H9 (cell line): Measurements from ENCODE around the gene CAMK2B. TPM values are rescaled to one million over a fixed set of nuclear protein-coding genes. Genes with fewer than 3 reads are reported as not detected.

Experiments
- DNase-seq: peaks from one replicate; pipeline ENCODE4 v3.0.0-alpha.2; 2017
- H2AFZ ChIP-seq: one replicate; pipeline ENCODE4 v1.6.1; 2013; ENCODE audit warnings: mild to moderate bottlenecking, low read length, control low read depth, moderate library complexity
- H2AK5ac ChIP-seq: 2 replicates; pipeline ENCODE4 v1.6.1; 2013; ENCODE audit warnings: low read length, control low read depth, mixed read lengths; ENCODE audit not compliant: insufficient read length
- H2BK120ac ChIP-seq: one replicate; pipeline ENCODE4 v1.6.1; 2013; ENCODE audit warnings: low read depth, mild to moderate bottlenecking, low read length, control low read depth, inconsistent platforms; ENCODE audit not compliant: poor library complexity, severe bottlenecking
- H2BK12ac ChIP-seq: 2 replicates; pipeline ENCODE4 v1.6.1; 2013; ENCODE audit warnings: low read length, control low read depth, mixed read lengths, low read depth; ENCODE audit not compliant: insufficient read length
- H2BK15ac ChIP-seq: 2 replicates; pipeline ENCODE4 v1.6.1; 2013; ENCODE audit warnings: low read depth, low read length, control low read depth
- H2BK20ac ChIP-seq: one replicate; pipeline ENCODE4 v1.6.1; 2013; ENCODE audit warnings: low read depth, mild to moderate bottlenecking, low read length, control low read depth, inconsistent platforms; ENCODE audit not compliant: poor library complexity, severe bottlenecking
- H2BK5ac ChIP-seq: 2 replicates; pipeline ENCODE4 v1.6.1; 2013; ENCODE audit warnings: low read length, control low read depth, mixed read lengths; ENCODE audit not compliant: insufficient read length
- H3K14ac ChIP-seq: 2 replicates; pipeline ENCODE4 v1.6.1; 2013; ENCODE audit warnings: low read length, control low read depth; ENCODE audit not compliant: insufficient read depth
- H3K18ac ChIP-seq: 2 replicates; pipeline ENCODE4 v1.6.1; 2013; ENCODE audit warnings: low read depth, mild to moderate bottlenecking, mixed read lengths, low read length, control low read depth; ENCODE audit not compliant: insufficient read length
- H3K23ac ChIP-seq: 2 replicates; pipeline ENCODE4 v1.6.1; 2013; ENCODE audit warnings: low read length, control low read depth, mixed read lengths, low read depth; ENCODE audit not compliant: insufficient read length
- H3K23me2 ChIP-seq: 2 replicates; pipeline ENCODE4 v1.6.1; 2013; ENCODE audit warnings: low read depth, mild to moderate bottlenecking, mixed read lengths, low read length, control low read depth; ENCODE audit not compliant: insufficient read length, poor library complexity, severe bottlenecking
- H3K27ac ChIP-seq: 2 replicates; pipeline ENCODE4 v1.5.1; 2013; ENCODE audit warnings: low read length, control low read depth, mixed read lengths, low read depth; ENCODE audit not compliant: insufficient read length
- H3K27me3 ChIP-seq: 2 replicates; pipeline ENCODE4 v1.6.1; 2013; ENCODE audit warnings: low read length, control low read depth, inconsistent platforms; ENCODE audit not compliant: insufficient read depth
- H3K4ac ChIP-seq: 2 replicates; pipeline ENCODE4 v1.6.1; 2013; ENCODE audit warnings: low read depth, mild to moderate bottlenecking, control low read depth, inconsistent platforms, low read length, moderate library complexity
- H3K4me1 ChIP-seq: 2 replicates; pipeline ENCODE4 v1.6.1; 2013; ENCODE audit warnings: low read length, control low read depth, inconsistent platforms; ENCODE audit not compliant: insufficient read depth
- H3K4me2 ChIP-seq: 2 replicates; pipeline ENCODE4 v1.6.1; 2013; ENCODE audit warnings: low read length, control low read depth, mixed read lengths; ENCODE audit not compliant: insufficient read length, insufficient read depth
- H3K56ac ChIP-seq: 2 replicates; pipeline ENCODE4 v1.6.1; 2013; ENCODE audit warnings: low read depth, mild to moderate bottlenecking, mixed read lengths, low read length, control low read depth; ENCODE audit not compliant: insufficient read length
- H3K79me1 ChIP-seq: 2 replicates; pipeline ENCODE4 v1.6.1; 2013; ENCODE audit warnings: low read depth, mild to moderate bottlenecking, moderate library complexity, low read length, control low read depth, inconsistent platforms; ENCODE audit not compliant: insufficient read depth, poor library complexity, severe bottlenecking
- H3K79me2 ChIP-seq: 2 replicates; pipeline ENCODE4 v1.6.1; 2013; ENCODE audit warnings: low read length, control low read depth, inconsistent platforms; ENCODE audit not compliant: insufficient read depth
- H3K9ac ChIP-seq: 2 replicates; pipeline ENCODE4 v1.6.1; 2013; ENCODE audit warnings: low read length, control low read depth, mixed read lengths; ENCODE audit not compliant: insufficient read length; ENCODE audit errors: extremely low read depth
- H3K9me3 ChIP-seq: one replicate; pipeline ENCODE4 v1.6.1; 2013; ENCODE audit warnings: low read depth, low read length, inconsistent platforms; ENCODE audit not compliant: control insufficient read depth
- H3T11ph ChIP-seq: one replicate; pipeline ENCODE4 v1.6.1; 2013; ENCODE audit warnings: mild to moderate bottlenecking, low read length, control low read depth, inconsistent platforms
- H4K20me1 ChIP-seq: one replicate; pipeline ENCODE4 v1.6.1; 2013; ENCODE audit not compliant: control insufficient read depth, insufficient read length, insufficient read depth
- H4K5ac ChIP-seq: 2 replicates; pipeline ENCODE4 v1.6.1; 2013; ENCODE audit warnings: low read depth, mild to moderate bottlenecking, mixed read lengths, low read length, control low read depth; ENCODE audit not compliant: insufficient read length
- H4K8ac ChIP-seq: replicated peaks from 2 replicates; pipeline ENCODE4 v1.6.1; 2013; ENCODE audit warnings: low read length, control low read depth, mixed read lengths, low read depth; ENCODE audit not compliant: insufficient read length
- H4K91ac ChIP-seq: 2 replicates; pipeline ENCODE4 v1.6.1; 2013; ENCODE audit warnings: low read depth, mild to moderate bottlenecking, moderate library complexity, mixed read lengths, low read length, control low read depth; ENCODE audit not compliant: insufficient read length
- H3K27ac Mint-ChIP-seq, 3 experiments: 2 replicates in 2 of 3; 3 replicates in 1 of 3; pipeline ENCODE4 v1.8.0; 2020 to 2021; ENCODE audit warnings: mixed read lengths in 3 of 3, mild to moderate bottlenecking in 1 of 3, moderate library complexity in 1 of 3
- H3K27me3 Mint-ChIP-seq: 2 replicates; pipeline ENCODE4 v1.8.0; 2021; ENCODE audit warnings: low read depth, mild to moderate bottlenecking, moderate library complexity, mixed read lengths
- H3K36me3 Mint-ChIP-seq, 3 experiments: 2 replicates in 2 of 3; 3 replicates in 1 of 3; pipeline ENCODE4 v1.8.0; 2020 to 2021; ENCODE audit warnings: low read depth in 3 of 3, mixed read lengths in 3 of 3; ENCODE audit not compliant: insufficient read depth in 1 of 3
- H3K4me1 Mint-ChIP-seq, 2 experiments: 2 replicates each; pipeline ENCODE4 v1.8.0; 2020; ENCODE audit warnings: mixed read lengths in 2 of 2
- H3K4me3 Mint-ChIP-seq, 2 experiments: 2 replicates in 1 of 2; 3 replicates in 1 of 2; pipeline ENCODE4 v1.8.0; 2020 to 2021; ENCODE audit warnings: mild to moderate bottlenecking in 2 of 2, mixed read lengths in 2 of 2, moderate library complexity in 1 of 2
- H3K9me3 Mint-ChIP-seq, 2 experiments: 2 replicates in 1 of 2; 3 replicates in 1 of 2; pipeline ENCODE4 v1.8.0; 2020; ENCODE audit warnings: mild to moderate bottlenecking in 2 of 2, mixed read lengths in 2 of 2, moderate library complexity in 1 of 2
- CTCF ChIP-seq: fragments of 200-600 bp; sonication (generic); conservative IDR thresholded peaks from 3 replicates; pipeline ENCODE4 v1.8.0; 2021; ENCODE audit warnings: antibody characterized with exemption, mild to moderate bottlenecking
- WGBS: extraction: QIAGEN DNeasy Blood & Tissue Kit; methylation state at CpG from one replicate; pipeline ENCODE4 v1.1.7; 2013; ENCODE audit warnings: missing lambda C conversion rate, low lambda C conversion rate, mixed read lengths; ENCODE audit not compliant: insufficient read length; ENCODE audit errors: extremely low coverage; 5-methylcytosine and 5-hydroxymethylcytosine counted together
- total RNA-seq: library from RNA; stranded (reverse); gene quantifications from 2 replicates; pipeline ENCODE4 v1.2.1, GENCODE V29; 2021

CAMK2B gene
- total RNA-seq, 1 experiment from 2014 or later: 0.17 TPM

GRCh38 chr7:44240376-44240775 lies 85.0 kb downstream of the CAMK2B start:
- Histone ChIP-seq H3K4me2 (no peak overlapping the region), H3K27ac (no peak overlapping the region), H3T11ph (no peak overlapping the region), H2BK120ac (no peak overlapping the region), H4K5ac (no peak overlapping the region), H3K4ac (no peak overlapping the region), H2AFZ (no peak overlapping the region), H3K56ac (no peak overlapping the region), H2BK20ac (no peak overlapping the region), H3K18ac (no peak overlapping the region), H3K4me1 (no peaks in the 10 kb centered on the region), H3K9ac (no peak overlapping the region), H3K79me1 (no peaks in the 10 kb centered on the region), H2BK5ac (no peak overlapping the region), H3K27me3 (no peaks in the 10 kb centered on the region), H4K8ac (no peak overlapping the region), H3K23ac (no peak overlapping the region), H3K23me2 (no peaks in the 10 kb centered on the region), H2AK5ac (no peak overlapping the region), H2BK12ac (no peak overlapping the region), H2BK15ac (no peak overlapping the region), H3K14ac (no peak overlapping the region), H3K9me3 (no peaks in the 10 kb centered on the region), H3K79me2 (no peaks in the 10 kb centered on the region), H4K91ac (no peak overlapping the region), H4K20me1 (peaks cover 3% of the 10 kb centered on the region)
- H3K4me1 Mint-ChIP-seq: peaks cover 9 to 14% of the 10 kb centered on the region in 2 experiments
- no peak for TF ChIP-seq CTCF
- no peak for DNase-seq
- H3K27me3 Mint-ChIP-seq: no peaks in the 10 kb centered on the region; the same call in 1 of the 2 replicates
- no peaks in the 10 kb centered on the region for H3K9me3 Mint-ChIP-seq
- no peak overlapping the region for H3K27ac Mint-ChIP-seq
- no peak overlapping the region for H3K4me3 Mint-ChIP-seq
- no CpG with 5 or more reads among the region's 16 CpGs for WGBS
- H3K36me3 Mint-ChIP-seq: peaks cover 0 to 1% (median 0%) of the 10 kb centered on the region in 3 experiments; a peak in 1 of 7 replicates
